ENCODE measurements around the gene UBE2F. TPM values are rescaled to one million over a fixed set of nuclear protein-coding genes. Genes with fewer than 3 reads are reported as not detected.
A peak's percentile ranks its signal among the peaks of the same experiment; 100 is the strongest.

UBE2F gene
- total and polyA plus RNA-seq, 2 of the 13 experiments (the other 11 are each of a cell fraction or from before 2014, with no cell fraction given): 35.4 to 73.1 TPM

- TF ChIP-seq, protein P1, sequence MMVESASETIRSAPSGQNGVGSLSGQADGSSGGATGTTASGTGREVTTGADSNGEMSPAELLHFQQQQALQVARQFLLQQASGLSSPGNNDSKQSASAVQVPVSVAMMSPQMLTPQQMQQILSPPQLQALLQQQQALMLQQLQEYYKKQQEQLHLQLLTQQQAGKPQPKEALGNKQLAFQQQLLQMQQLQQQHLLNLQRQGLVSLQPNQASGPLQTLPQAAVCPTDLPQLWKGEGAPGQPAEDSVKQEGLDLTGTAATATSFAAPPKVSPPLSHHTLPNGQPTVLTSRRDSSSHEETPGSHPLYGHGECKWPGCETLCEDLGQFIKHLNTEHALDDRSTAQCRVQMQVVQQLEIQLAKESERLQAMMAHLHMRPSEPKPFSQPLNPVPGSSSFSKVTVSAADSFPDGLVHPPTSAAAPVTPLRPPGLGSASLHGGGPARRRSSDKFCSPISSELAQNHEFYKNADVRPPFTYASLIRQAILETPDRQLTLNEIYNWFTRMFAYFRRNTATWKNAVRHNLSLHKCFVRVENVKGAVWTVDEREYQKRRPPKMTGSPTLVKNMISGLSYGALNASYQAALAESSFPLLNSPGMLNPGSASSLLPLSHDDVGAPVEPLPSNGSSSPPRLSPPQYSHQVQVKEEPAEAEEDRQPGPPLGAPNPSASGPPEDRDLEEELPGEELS (CRISPR knock-in tag; IDR thresholded peaks at IDR 0.05): peak; percentile 28; the same call in 1 of the 2 replicates
- TF ChIP-seq NFATC3 (CRISPR knock-in tag; IDR thresholded peaks at IDR 0.05) (peak; percentile 89; the same call in 1 of the 2 replicates), KDM4B (CRISPR knock-in tag; IDR thresholded peaks at IDR 0.05) (peak; percentile 18; the same call in 1 of the 2 replicates), ZNF839 (CRISPR knock-in tag; IDR thresholded peaks at IDR 0.05; ENCODE audit: borderline replicate concordance) (no peak), PHF8 (CRISPR knock-in tag; IDR thresholded peaks at IDR 0.05) (peak; percentile 72), ZNF550 (CRISPR knock-in tag; IDR thresholded peaks at IDR 0.05; ENCODE audit: borderline replicate concordance) (peak; percentile 76; the same call in 1 of the 2 replicates), MEF2D (CRISPR knock-in tag; IDR thresholded peaks at IDR 0.05) (0 out of 2 replicates have a peak, but pooled peaks have one; percentile 34), GPN1 (CRISPR knock-in tag; IDR thresholded peaks at IDR 0.05; ENCODE audit: borderline replicate concordance) (0 out of 2 replicates have a peak, but pooled peaks have one; percentile 65), ZFP91 (CRISPR knock-in tag; IDR thresholded peaks at IDR 0.05; ENCODE audit: borderline replicate concordance) (no peak; the same call in 1 of the 2 replicates), ASH2L (IDR thresholded peaks at IDR 0.05; ENCODE audit: insufficient read length, low read depth, low read length) (peak; percentile 3), TCF12 (IDR thresholded peaks at IDR 0.05) (no peak), TCF12 (CRISPR knock-in tag; IDR thresholded peaks at IDR 0.05) (0 out of 2 replicates have a peak, but pooled peaks have one; percentile 6), JUND (CRISPR knock-in tag; IDR thresholded peaks at IDR 0.05) (peak; percentile 9; the same call in 1 of the 2 replicates), NRL (CRISPR knock-in tag; IDR thresholded peaks at IDR 0.05; ENCODE audit: borderline replicate concordance) (0 out of 2 replicates have a peak, but pooled peaks have one; percentile 27), RAD21 (CRISPR knock-in tag; IDR thresholded peaks at IDR 0.05) (0 out of 2 replicates have a peak, but pooled peaks have one; percentile 5)
- TF ChIP-seq, protein P2, sequence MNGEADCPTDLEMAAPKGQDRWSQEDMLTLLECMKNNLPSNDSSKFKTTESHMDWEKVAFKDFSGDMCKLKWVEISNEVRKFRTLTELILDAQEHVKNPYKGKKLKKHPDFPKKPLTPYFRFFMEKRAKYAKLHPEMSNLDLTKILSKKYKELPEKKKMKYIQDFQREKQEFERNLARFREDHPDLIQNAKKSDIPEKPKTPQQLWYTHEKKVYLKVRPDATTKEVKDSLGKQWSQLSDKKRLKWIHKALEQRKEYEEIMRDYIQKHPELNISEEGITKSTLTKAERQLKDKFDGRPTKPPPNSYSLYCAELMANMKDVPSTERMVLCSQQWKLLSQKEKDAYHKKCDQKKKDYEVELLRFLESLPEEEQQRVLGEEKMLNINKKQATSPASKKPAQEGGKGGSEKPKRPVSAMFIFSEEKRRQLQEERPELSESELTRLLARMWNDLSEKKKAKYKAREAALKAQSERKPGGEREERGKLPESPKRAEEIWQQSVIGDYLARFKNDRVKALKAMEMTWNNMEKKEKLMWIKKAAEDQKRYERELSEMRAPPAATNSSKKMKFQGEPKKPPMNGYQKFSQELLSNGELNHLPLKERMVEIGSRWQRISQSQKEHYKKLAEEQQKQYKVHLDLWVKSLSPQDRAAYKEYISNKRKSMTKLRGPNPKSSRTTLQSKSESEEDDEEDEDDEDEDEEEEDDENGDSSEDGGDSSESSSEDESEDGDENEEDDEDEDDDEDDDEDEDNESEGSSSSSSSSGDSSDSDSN (CRISPR knock-in tag; IDR thresholded peaks at IDR 0.05): peak; percentile 84
These were observed 693 bp downstream of the UBE2F start (continued) for GRCh38 chr2:237967463-237967951.
